ENCODE measurements around the gene USP5. TPM values are rescaled to one million over a fixed set of nuclear protein-coding genes. Genes with fewer than 3 reads are reported as not detected.
"Not testable (repeated sequence)": the region's sequence is repeated elsewhere in the genome, so short reads cannot be mapped to it uniquely, and the experiment has no call there.

The USP5 gene
- total and polyA plus RNA-seq, 12 donors, result 30.6 to 162 (median 113) TPM

- 91 to 96% (median 95%) methylated on average over 5 to 7 of the region's 7 CpGs for WGBS, 4 donors
- Histone ChIP-seq H3K4me1 (replicated peaks in 1 of 2) (no peaks in the 10 kb centered on the region), H3K9me3 (replicated peaks in 1 of 3) (no peaks in the 10 kb centered on the region), H3K36me3 (replicated peaks in 1 of 2) (peaks cover 0 to 100% of the 10 kb centered on the region in 2 donors), H3K4me3 (no peak overlapping the region), H3K27me3 (no peaks in the 10 kb centered on the region), H3K27ac (no peak overlapping the region)
- intact Hi-C loops (cut with DNase I), result no loop called here
- DNase-seq, result no peak
- TF ChIP-seq POLR2A (IDR thresholded peaks at IDR 0.05) (no peak), CTCF (IDR thresholded peaks at IDR 0.05) (no peak)
Observed at GRCh38 chr12:6860942-6861341, 9.0 kb downstream of the USP5 start.

GRCh38 chr12:6861391-6861790 lies 9.4 kb downstream of the USP5 start:
- Histone ChIP-seq H3K4me1 (replicated peaks in 1 of 2) (no peaks in the 10 kb centered on the region), H3K36me3 (replicated peaks in 1 of 2) (peaks cover 0 to 97% of the 10 kb centered on the region in 2 donors), H3K27me3 (no peaks in the 10 kb centered on the region), H3K4me3 (no peak overlapping the region), H3K9me3 (replicated peaks in 1 of 3) (no peaks in the 10 kb centered on the region), H3K27ac (no peak overlapping the region)
- DNase-seq, result no peak
- TF ChIP-seq CTCF (IDR thresholded peaks at IDR 0.05) (no peak), POLR2A (IDR thresholded peaks at IDR 0.05) (no peak)
- 91 to 93% (median 92%) methylated on average over 7 to 9 of the region's 9 CpGs for WGBS, 4 donors
- intact Hi-C loops (cut with DNase I), result no loop called here

GRCh38 chr12:6863033-6863432 lies 11.1 kb downstream of the USP5 start:
- Histone ChIP-seq H3K4me1 (replicated peaks in 1 of 2) (peaks cover 0 to 7% of the 10 kb centered on the region in 2 donors), H3K27ac (no peak overlapping the region), H3K27me3 (no peaks in the 10 kb centered on the region), H3K36me3 (replicated peaks in 1 of 2) (peaks cover 0 to 81% of the 10 kb centered on the region in 2 donors), H3K9me3 (replicated peaks in 1 of 3) (no peaks in the 10 kb centered on the region), H3K4me3 (no peak overlapping the region)
- DNase-seq, result no peak
- TF ChIP-seq CTCF (IDR thresholded peaks at IDR 0.05), result no peak
- intact Hi-C loops (cut with DNase I), result no loop called here
- WGBS, 4 donors, result 82 to 89% (median 86%) methylated on average over 8 to 11 of the region's 11 CpGs

- Histone ChIP-seq H3K4me1 (replicated peaks in 1 of 2) (peaks cover 4 to 12% of the 10 kb centered on the region in 2 donors), H3K4me3 (no peak overlapping the region), H3K27me3 (no peaks in the 10 kb centered on the region), H3K9me3 (replicated peaks in 1 of 3) (no peaks in the 10 kb centered on the region), H3K27ac (no peak overlapping the region), H3K36me3 (replicated peaks in 1 of 2) (peaks cover 0 to 73% of the 10 kb centered on the region in 2 donors)
- no peak for DNase-seq
- no peak for TF ChIP-seq CTCF (IDR thresholded peaks at IDR 0.05)
- no peak for TF ChIP-seq POLR2A (IDR thresholded peaks at IDR 0.05)
- 93 to 98% (median 95%) methylated on average over 9 to 16 of the region's 16 CpGs for WGBS, 4 donors
- intact Hi-C loops (cut with DNase I), result no loop called here
Observed at GRCh38 chr12:6863586-6864321, 11.8 kb downstream of the USP5 start.

GRCh38 chr12:6865307-6865706 lies 13.4 kb downstream of the USP5 start:
- H3K27ac ChIP-seq; DNase-seq; H3K27me3 ChIP-seq; H3K9me3 ChIP-seq (replicated peaks in 1 of 3); H3K4me3 ChIP-seq; intact Hi-C loops (cut with DNase I): not testable (repeated sequence)
- Histone ChIP-seq H3K36me3 (replicated peaks in 1 of 2) (peaks cover 0 to 73% of the 10 kb centered on the region in 2 donors), H3K4me1 (replicated peaks in 1 of 2) (peaks cover 18 to 28% of the 10 kb centered on the region in 2 donors)
- WGBS, 4 donors, result 92 to 95% (median 94%) methylated on average over 5 of the region's 5 CpGs; no CpG with 5 or more reads in 1 of the 4 donors
